ENCODE results near the gene EPHX1.
"Not testable (repeated sequence)": the region's sequence is repeated elsewhere in the genome, so short reads cannot be mapped to it uniquely, and the experiment has no call there.

EPHX1 gene

GRCh38 chr1:225817611-225818061, 7.7 kb downstream of the EPHX1 start:
- no peak for DNase-seq

- DNase-seq: no peak
Observed at GRCh38 chr1:225818229-225818628, 8.3 kb downstream of the EPHX1 start.

GRCh38 chr1:225819346-225820192, 9.6 kb downstream of the EPHX1 start:
- no peak for DNase-seq

- no peak for DNase-seq
Observed at GRCh38 chr1:225820522-225821120, 10.7 kb downstream of the EPHX1 start.

- no peak for DNase-seq
Observed at GRCh38 chr1:225822655-225823403, 12.9 kb downstream of the EPHX1 start.

GRCh38 chr1:225823811-225824261, 13.9 kb downstream of the EPHX1 start:
- peak in 2 of 3 experiments; percentile 53 to 80 for DNase-seq

- peak in 2 of 3 experiments; percentile 88 to 96 for DNase-seq
Observed at GRCh38 chr1:225824533-225824941, 14.6 kb downstream of the EPHX1 start.

GRCh38 chr1:225825078-225825477, 15.2 kb downstream of the EPHX1 start:
- DNase-seq: peak; percentile 29 to 93 (median 80)

GRCh38 chr1:225825607-225826007, 15.7 kb downstream of the EPHX1 start:
- DNase-seq: peak in 2 of 3 experiments; percentile 59 to 79

- DNase-seq: no peak
Observed at GRCh38 chr1:225827076-225827475, 17.2 kb downstream of the EPHX1 start.

GRCh38 chr1:225828706-225829345, 18.9 kb downstream of the EPHX1 start:
- DNase-seq: no peak

GRCh38 chr1:225830841-225831240, 20.9 kb downstream of the EPHX1 start:
- no peak for DNase-seq

GRCh38 chr1:225834417-225835329, 24.7 kb downstream of the EPHX1 start:
- peak in 2 of 3 experiments; percentile 7 to 47 for DNase-seq

- no peak for DNase-seq
Observed at GRCh38 chr1:225835856-225836255, 25.9 kb downstream of the EPHX1 start.

GRCh38 chr1:225836296-225836695, 26.4 kb downstream of the EPHX1 start:
- not testable (repeated sequence) for DNase-seq

GRCh38 chr1:225838793-225839192, 28.9 kb downstream of the EPHX1 start:
- DNase-seq: no peak

GRCh38 chr1:225840223-225840610, 30.3 kb downstream of the EPHX1 start:
- DNase-seq: no peak

GRCh38 chr1:225840713-225841112, 30.8 kb downstream of the EPHX1 start:
- no peak for DNase-seq

GRCh38 chr1:225842074-225842473, 32.1 kb downstream of the EPHX1 start:
- no peak for DNase-seq

- no peak for DNase-seq
Observed at GRCh38 chr1:225842788-225843425, 33.0 kb downstream of the EPHX1 start.

- DNase-seq: no peak
Observed at GRCh38 chr1:225843426-225843795, 33.5 kb downstream of the EPHX1 start.
